Measurements from ENCODE around the gene STK4. TPM values are rescaled to one million over a fixed set of nuclear protein-coding genes. Genes with fewer than 3 reads are reported as not detected.
A peak's percentile ranks its signal among the peaks of the same experiment; 100 is the strongest.

Gene STK4
- total RNA-seq, 2 donors from 2014 or later = 17.8 to 23.6 TPM

- TF ChIP-seq, protein P1, sequence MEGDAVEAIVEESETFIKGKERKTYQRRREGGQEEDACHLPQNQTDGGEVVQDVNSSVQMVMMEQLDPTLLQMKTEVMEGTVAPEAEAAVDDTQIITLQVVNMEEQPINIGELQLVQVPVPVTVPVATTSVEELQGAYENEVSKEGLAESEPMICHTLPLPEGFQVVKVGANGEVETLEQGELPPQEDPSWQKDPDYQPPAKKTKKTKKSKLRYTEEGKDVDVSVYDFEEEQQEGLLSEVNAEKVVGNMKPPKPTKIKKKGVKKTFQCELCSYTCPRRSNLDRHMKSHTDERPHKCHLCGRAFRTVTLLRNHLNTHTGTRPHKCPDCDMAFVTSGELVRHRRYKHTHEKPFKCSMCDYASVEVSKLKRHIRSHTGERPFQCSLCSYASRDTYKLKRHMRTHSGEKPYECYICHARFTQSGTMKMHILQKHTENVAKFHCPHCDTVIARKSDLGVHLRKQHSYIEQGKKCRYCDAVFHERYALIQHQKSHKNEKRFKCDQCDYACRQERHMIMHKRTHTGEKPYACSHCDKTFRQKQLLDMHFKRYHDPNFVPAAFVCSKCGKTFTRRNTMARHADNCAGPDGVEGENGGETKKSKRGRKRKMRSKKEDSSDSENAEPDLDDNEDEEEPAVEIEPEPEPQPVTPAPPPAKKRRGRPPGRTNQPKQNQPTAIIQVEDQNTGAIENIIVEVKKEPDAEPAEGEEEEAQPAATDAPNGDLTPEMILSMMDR (IDR thresholded peaks at IDR 0.05) = no peak
- TF ChIP-seq POLR2A (IDR thresholded peaks at IDR 0.05) = no peak
- Histone ChIP-seq H3K4me3 (no peak overlapping the region), H3K27ac (peak overlapping the region in 2 of 4 donors; percentile 21 to 45), H3K9me3 (no peaks in the 10 kb centered on the region), H3K36me3 (replicated peaks in 1 of 2; ENCODE audit: insufficient read depth in 1 of 2, low read depth in 2 of 2) (no peaks in the 10 kb centered on the region), H3K4me1 (peaks cover 15% of the 10 kb centered on the region), H3K27me3 (no peaks in the 10 kb centered on the region)
- intact Hi-C loops (cut with DNase I) = no loop called here
- 17 to 25% methylated on average over 5 of the region's 5 CpGs for WGBS, 2 donors
- ATAC-seq (no peak), DNase-seq (no peak)
Measured at GRCh38 chr20:45016089-45016671, 49.9 kb downstream of the STK4 start.

DNA sequence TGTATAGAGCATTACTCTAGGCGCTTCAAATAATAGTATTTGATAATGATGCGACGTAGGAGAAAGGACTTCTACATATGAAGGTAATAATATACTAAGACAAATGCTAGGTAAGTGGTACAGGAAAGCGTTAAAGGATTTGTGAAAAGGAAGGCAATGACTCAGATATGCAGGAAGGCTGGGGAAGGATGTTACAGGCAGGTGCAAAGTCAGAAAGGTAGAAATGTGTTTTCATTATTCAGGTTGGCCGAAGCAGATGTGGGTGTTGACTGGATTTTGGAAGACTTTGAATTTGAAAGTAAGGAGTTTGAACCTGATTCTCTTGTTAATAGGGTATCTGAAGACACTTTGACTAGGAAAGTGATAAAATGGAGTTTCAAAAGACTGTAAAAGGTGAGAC lies 51.0 kb downstream of the STK4 start:
- H3K27me3 ChIP-seq = no peaks in the 10 kb centered on the region
- no peak for TF ChIP-seq POLR2A (IDR thresholded peaks at IDR 0.05)
- TF ChIP-seq, protein P1 (IDR thresholded peaks at IDR 0.05) = no peak
- H3K27ac ChIP-seq = no peak overlapping the region
- intact Hi-C loops (cut with DNase I) = no loop called here
- 83 to 97% methylated on average over 5 of the region's 5 CpGs for WGBS, 2 donors
- ATAC-seq (no peak), DNase-seq (no peak)
- no peaks in the 10 kb centered on the region for H3K36me3 ChIP-seq (replicated peaks in 1 of 2; ENCODE audit: insufficient read depth in 1 of 2, low read depth in 2 of 2)
- H3K4me1 ChIP-seq = peaks cover 15% of the 10 kb centered on the region
- H3K9me3 ChIP-seq = no peaks in the 10 kb centered on the region
- no peak overlapping the region for H3K4me3 ChIP-seq

GRCh38 chr20:45017857-45018256 lies 51.5 kb downstream of the STK4 start:
- no peaks in the 10 kb centered on the region for H3K27me3 ChIP-seq
- DNase-seq (no peak), ATAC-seq (no peak)
- no peak overlapping the region for H3K27ac ChIP-seq
- TF ChIP-seq, protein P1 (IDR thresholded peaks at IDR 0.05) = no peak
- TF ChIP-seq POLR2A (IDR thresholded peaks at IDR 0.05) = no peak
- no peak overlapping the region for H3K4me3 ChIP-seq
- H3K4me1 ChIP-seq = peaks cover 15% of the 10 kb centered on the region
- H3K9me3 ChIP-seq = no peaks in the 10 kb centered on the region
- H3K36me3 ChIP-seq (replicated peaks in 1 of 2; ENCODE audit: insufficient read depth in 1 of 2, low read depth in 2 of 2) = no peaks in the 10 kb centered on the region
- intact Hi-C loops (cut with DNase I) = no loop called here

GRCh38 chr20:45019027-45019761 lies 52.9 kb downstream of the STK4 start:
- H3K4me3 ChIP-seq = no peak overlapping the region
- ATAC-seq (no peak), DNase-seq (no peak)
- WGBS, 2 donors = 90 to 93% methylated on average over 4 of the region's 4 CpGs
- H3K27me3 ChIP-seq = no peaks in the 10 kb centered on the region
- H3K9me3 ChIP-seq = no peaks in the 10 kb centered on the region
- peaks cover 15% of the 10 kb centered on the region for H3K4me1 ChIP-seq
- H3K27ac ChIP-seq = no peak overlapping the region
- intact Hi-C loops (cut with DNase I) = no loop called here
- no peaks in the 10 kb centered on the region for H3K36me3 ChIP-seq (replicated peaks in 1 of 2; ENCODE audit: insufficient read depth in 1 of 2, low read depth in 2 of 2)
- no peak for TF ChIP-seq POLR2A (IDR thresholded peaks at IDR 0.05)
- TF ChIP-seq, protein P1 (IDR thresholded peaks at IDR 0.05) = no peak

DNA sequence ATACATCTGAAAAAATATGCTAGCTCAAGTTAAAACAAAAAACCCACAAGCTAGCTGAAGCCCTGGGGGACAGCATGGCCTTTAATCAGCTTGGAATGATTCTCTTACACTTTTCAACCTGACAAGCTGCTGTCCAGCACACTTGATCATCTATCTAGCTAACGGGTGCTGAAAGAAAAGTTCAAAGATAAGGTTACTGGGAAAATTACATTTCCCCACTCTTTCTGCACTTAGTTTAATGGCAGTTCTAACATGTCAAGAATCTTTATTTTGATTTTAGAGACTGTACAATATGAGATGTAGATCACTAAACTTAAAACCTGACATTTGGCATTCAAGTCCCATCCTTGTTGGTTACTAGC lies 53.4 kb downstream of the STK4 start:
- TF ChIP-seq, protein P1 (IDR thresholded peaks at IDR 0.05) = no peak
- no peak for TF ChIP-seq POLR2A (IDR thresholded peaks at IDR 0.05)
- H3K4me1 ChIP-seq = peaks cover 15% of the 10 kb centered on the region
- H3K9me3 ChIP-seq = no peaks in the 10 kb centered on the region
- no peak overlapping the region for H3K4me3 ChIP-seq
- no peaks in the 10 kb centered on the region for H3K36me3 ChIP-seq (replicated peaks in 1 of 2; ENCODE audit: insufficient read depth in 1 of 2, low read depth in 2 of 2)
- intact Hi-C loops (cut with DNase I) = no loop called here
- H3K27ac ChIP-seq = no peak overlapping the region
- H3K27me3 ChIP-seq = no peaks in the 10 kb centered on the region
- DNase-seq (no peak), ATAC-seq (no peak)
- 65 to 78% methylated on average over 1 of the region's 1 CpG for WGBS, 2 donors
